Astrocyte of the cerebellum (primary cell): ENCODE data around the gene NAV1.

ENCODE experiments used
- DNase-seq: peaks from one replicate; pipeline ENCODE4 v3.0.0-alpha.2; 2011; ENCODE audit warnings: low read depth
- H3K4me3 ChIP-seq: 2 replicates; pipeline ENCODE4 v1.5.1; 2011; ENCODE audit warnings: mild to moderate bottlenecking, low read depth, low read length, moderate library complexity
- in situ Hi-C: cut with HindIII; loops from 2 replicates; pipeline ENCODE4 v1.10.0; 2017; ENCODE audit warnings: low sequenced_read_pairs
- TF ChIP-seq, protein P1 (sequence below): IDR thresholded peaks from 2 replicates; pipeline ENCODE4 v1.5.1; 2012; ENCODE audit warnings: low read length, low read depth, moderate library complexity, mild to moderate bottlenecking; ENCODE audit errors: missing control alignments

NAV1 gene

GRCh38 chr1:201508809-201509208 lies 30.1 kb upstream of the NAV1 start:
- TF ChIP-seq, protein P1, sequence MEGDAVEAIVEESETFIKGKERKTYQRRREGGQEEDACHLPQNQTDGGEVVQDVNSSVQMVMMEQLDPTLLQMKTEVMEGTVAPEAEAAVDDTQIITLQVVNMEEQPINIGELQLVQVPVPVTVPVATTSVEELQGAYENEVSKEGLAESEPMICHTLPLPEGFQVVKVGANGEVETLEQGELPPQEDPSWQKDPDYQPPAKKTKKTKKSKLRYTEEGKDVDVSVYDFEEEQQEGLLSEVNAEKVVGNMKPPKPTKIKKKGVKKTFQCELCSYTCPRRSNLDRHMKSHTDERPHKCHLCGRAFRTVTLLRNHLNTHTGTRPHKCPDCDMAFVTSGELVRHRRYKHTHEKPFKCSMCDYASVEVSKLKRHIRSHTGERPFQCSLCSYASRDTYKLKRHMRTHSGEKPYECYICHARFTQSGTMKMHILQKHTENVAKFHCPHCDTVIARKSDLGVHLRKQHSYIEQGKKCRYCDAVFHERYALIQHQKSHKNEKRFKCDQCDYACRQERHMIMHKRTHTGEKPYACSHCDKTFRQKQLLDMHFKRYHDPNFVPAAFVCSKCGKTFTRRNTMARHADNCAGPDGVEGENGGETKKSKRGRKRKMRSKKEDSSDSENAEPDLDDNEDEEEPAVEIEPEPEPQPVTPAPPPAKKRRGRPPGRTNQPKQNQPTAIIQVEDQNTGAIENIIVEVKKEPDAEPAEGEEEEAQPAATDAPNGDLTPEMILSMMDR = no peak
- in situ Hi-C loops = no loop called here
- H3K4me3 ChIP-seq = no peak overlapping the region
- DNase-seq = no peak

DNA sequence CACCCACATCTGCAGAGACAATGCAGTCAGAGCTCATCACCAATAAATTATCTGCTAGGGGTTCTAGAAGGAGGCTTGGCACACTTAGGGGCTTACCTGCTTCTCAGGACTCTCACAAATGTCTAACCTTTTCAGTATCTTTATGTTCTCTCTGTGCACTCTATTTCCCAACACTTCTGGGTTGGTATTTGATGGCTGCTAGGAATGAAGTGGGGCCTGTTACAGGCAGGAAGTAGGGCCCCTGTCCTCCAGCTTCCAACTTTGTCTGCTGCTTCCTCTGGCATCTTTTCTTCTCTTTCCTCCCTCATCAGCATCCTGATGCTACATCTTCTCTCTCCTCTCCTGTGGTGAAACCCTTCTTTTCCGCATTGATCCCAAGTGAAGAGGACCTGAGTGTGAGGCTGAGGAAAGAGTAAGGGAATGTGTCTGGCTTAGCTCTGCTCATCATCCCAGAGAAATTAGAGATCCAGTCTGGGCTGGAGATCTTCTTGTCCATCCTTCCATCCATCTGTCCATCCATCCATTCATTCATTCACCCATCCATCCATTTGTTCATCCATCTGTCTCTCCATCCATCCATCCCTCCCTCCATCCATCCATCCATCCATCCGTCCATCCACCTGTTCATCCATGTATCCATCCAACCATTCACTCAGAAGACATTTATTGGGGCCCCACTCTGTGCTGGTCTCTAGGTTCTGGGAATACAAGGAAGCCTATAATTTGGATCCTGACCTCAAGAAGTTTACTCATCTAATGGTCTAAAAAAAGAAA lies 29.1 kb upstream of the NAV1 start:
- no peak for DNase-seq
- H3K4me3 ChIP-seq = no peak overlapping the region
- TF ChIP-seq, protein P1 = no peak
- in situ Hi-C loops = no loop called here

- no peak overlapping the region for H3K4me3 ChIP-seq
- in situ Hi-C loops = no loop called here
- TF ChIP-seq, protein P1 = no peak
- no peak for DNase-seq
Measured at GRCh38 chr1:201510734-201511133, 28.2 kb upstream of the NAV1 start.

- TF ChIP-seq, protein P1 = no peak
- no peak overlapping the region for H3K4me3 ChIP-seq
- in situ Hi-C loops = no loop called here
- no peak for DNase-seq
Measured at GRCh38 chr1:201511396-201511940, 27.5 kb upstream of the NAV1 start.

DNA sequence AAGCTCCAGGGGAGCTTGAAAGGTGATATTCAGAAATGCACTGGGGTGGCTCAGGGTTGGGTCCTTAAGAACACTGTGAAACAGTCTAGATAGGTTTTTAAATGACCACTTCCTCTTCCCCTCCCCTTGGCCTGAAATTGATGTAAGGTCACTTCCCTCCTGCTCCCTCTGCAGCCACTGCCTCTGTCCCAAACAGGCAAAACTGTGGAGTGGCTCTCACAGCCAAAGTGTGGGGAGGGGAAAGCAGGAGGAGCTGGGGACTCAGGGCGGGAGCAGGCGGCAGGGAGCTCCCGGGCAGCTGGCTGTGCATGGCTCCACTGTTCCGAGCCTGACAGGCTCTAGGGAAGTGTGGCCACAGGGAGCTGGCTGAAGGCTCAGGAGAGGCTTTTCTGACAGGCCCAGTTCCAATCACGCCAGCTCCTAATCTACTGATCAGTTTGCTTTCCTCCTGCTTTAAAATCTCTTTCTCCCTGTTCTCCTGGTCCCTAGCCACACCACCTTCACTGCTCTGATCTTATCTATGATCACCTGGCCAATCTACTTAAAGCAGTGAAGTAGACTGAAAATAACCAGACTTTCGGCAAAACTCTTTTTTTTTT lies 26.9 kb upstream of the NAV1 start:
- no peak for DNase-seq
- TF ChIP-seq, protein P1 = no peak
- in situ Hi-C loops = no loop called here
- no peak overlapping the region for H3K4me3 ChIP-seq

DNA sequence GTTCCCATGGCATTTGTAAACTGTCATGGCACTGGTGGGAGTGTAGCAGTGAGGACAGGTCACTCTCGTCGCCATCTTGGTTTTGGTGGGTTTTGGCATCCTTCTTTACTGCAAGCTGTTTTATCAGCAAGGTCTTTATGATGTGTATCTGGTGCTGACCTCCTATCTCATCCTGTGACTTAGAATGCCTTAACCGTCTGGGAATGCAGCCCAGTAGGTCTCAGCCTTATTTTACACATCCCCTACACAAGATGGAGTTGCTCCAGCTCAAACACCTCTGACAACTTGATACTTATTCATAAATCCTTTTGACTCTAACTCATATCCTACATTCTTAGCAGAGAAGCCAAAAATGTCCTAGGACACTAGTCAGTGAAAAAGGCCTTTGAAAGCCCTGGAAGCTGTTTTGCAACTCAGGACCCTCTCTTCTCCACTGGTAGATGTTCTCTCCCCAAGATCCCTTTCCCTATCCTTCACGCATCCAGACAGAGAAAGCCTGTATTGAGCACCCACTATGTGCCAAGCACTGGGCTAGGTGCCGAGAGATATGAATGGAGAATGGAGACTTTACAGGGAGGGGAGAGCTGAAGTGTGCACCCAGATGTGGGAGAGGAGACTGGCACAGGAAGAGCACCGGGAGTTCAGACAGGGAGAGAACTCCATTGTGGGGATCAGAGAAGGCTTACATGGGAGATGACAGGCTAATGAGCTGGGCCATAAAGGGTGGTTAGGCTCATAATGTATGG lies 25.3 kb upstream of the NAV1 start:
- DNase-seq = no peak
- no peak overlapping the region for H3K4me3 ChIP-seq
- TF ChIP-seq, protein P1 = no peak
- in situ Hi-C loops = no loop called here
